PC-3 (cell line): ENCODE data around the gene RPL12. TPM values are rescaled to one million over a fixed set of nuclear protein-coding genes. Genes with fewer than 3 reads are reported as not detected.

Source experiments
- ATAC-seq: fragments of 200-7000 bp; cut with Tn5 transposase; 2 replicates; pipeline ENCODE4 v1.9.1; 2020; ENCODE audit warnings: mild to moderate bottlenecking, moderate library complexity
- BruUV-seq: library from RNA; stranded (reverse); fragments of 400-500 nt; replicated peaks from 2 replicates; lab custom pipeline; 2021; lab: Mats Ljungman, UMichigan
- CTCF ChIA-PET: fragments of 300-600 bp; sonication (Branson Sonifier 250); formaldehyde crosslinking; loops from one replicate; lab custom pipeline; 2022; ENCODE audit warnings: antibody characterized with exemption; lab: Charles Lee
- POLR2A ChIA-PET: fragments of 300-600 bp; sonication (Branson Sonifier 250); formaldehyde crosslinking; loops from one replicate; lab custom pipeline; 2022; ENCODE audit warnings: antibody characterized with exemption; ENCODE audit not compliant: unreplicated experiment; lab: Charles Lee
- DNase-seq: peaks from one replicate; pipeline ENCODE4 v3.0.0-alpha.2; 2015
- H2AFZ ChIP-seq: fragments of 300-600 bp; sonication (generic); 2 replicates; pipeline ENCODE4 v1.6.0; 2016; ENCODE audit warnings: antibody characterized with exemption, low read length
- H3F3A ChIP-seq: fragments of 300-600 bp; sonication (generic); one replicate; pipeline ENCODE4 v1.6.0; 2017; ENCODE audit warnings: antibody characterized with exemption, low read length, control low read depth, mild to moderate bottlenecking; ENCODE audit not compliant: unreplicated experiment
- H3K27ac ChIP-seq: fragments of 300-600 bp; sonication (generic); 2 replicates; pipeline ENCODE4 v1.5.1; 2016; ENCODE audit warnings: mild to moderate bottlenecking, low read length
- H3K27me3 ChIP-seq: fragments of 300-600 bp; sonication (generic); 2 replicates; pipeline ENCODE4 v1.6.1; 2016; ENCODE audit warnings: low read length, mixed read lengths
- H3K36me3 ChIP-seq: fragments of 300-600 bp; sonication (generic); 2 replicates; pipeline ENCODE4 v1.6.1; 2016; ENCODE audit warnings: low read depth, mixed run types, low read length, mixed read lengths
- H3K4me1 ChIP-seq: fragments of 300-600 bp; sonication (generic); 2 replicates; pipeline ENCODE4 v1.5.1; 2016; ENCODE audit warnings: low read length; ENCODE audit not compliant: insufficient read depth
- H3K4me2 ChIP-seq: fragments of 300-600 bp; sonication (generic); 2 replicates; pipeline ENCODE4 v1.6.0; 2016; ENCODE audit warnings: low read length
- H3K4me3 ChIP-seq: fragments of 300-600 bp; sonication (generic); 2 replicates; pipeline ENCODE4 v1.5.1; 2016; ENCODE audit warnings: mild to moderate bottlenecking, low read length, mixed read lengths
- H3K79me2 ChIP-seq: fragments of 300-600 bp; sonication (generic); 2 replicates; pipeline ENCODE4 v1.6.1; 2017; ENCODE audit warnings: low read length, mixed read lengths
- H3K9ac ChIP-seq: fragments of 300-600 bp; sonication (generic); 2 replicates; pipeline ENCODE4 v1.6.0; 2016; ENCODE audit warnings: mild to moderate bottlenecking, low read length
- H3K9me2 ChIP-seq: fragments of 300-600 bp; sonication (generic); replicated peaks from 2 replicates; pipeline ENCODE4 v1.6.1; 2016; ENCODE audit warnings: mixed run types, low read length, mixed read lengths
- H3K9me3 ChIP-seq: fragments of 300-600 bp; sonication (generic); 2 replicates; pipeline ENCODE4 v1.6.1; 2016; ENCODE audit warnings: low read length, mixed read lengths
- H4K20me1 ChIP-seq: fragments of 300-600 bp; sonication (generic); 2 replicates; pipeline ENCODE4 v1.6.1; 2016; ENCODE audit warnings: low read length, mixed read lengths
- EZH2 ChIP-seq: fragments of 300-600 bp; sonication (generic); IDR thresholded peaks from one replicate; pipeline ENCODE4 v1.6.1; 2017; ENCODE audit warnings: antibody characterized with exemption, mild to moderate bottlenecking, low read length; ENCODE audit not compliant: unreplicated experiment
- EZH2phosphoT487 ChIP-seq: fragments of 300-600 bp; sonication (generic); IDR thresholded peaks from 2 replicates; pipeline ENCODE4 v1.6.1; 2018; ENCODE audit warnings: mild to moderate bottlenecking, antibody characterized with exemption, low read length, borderline replicate concordance
- intact Hi-C: fragments of 100-400 bp; cut with micrococcal nuclease; formaldehyde crosslinking; loops from 2 replicates; pipeline ENCODE4 v1.9.0; 2023
- total RNA-seq: library from RNA; depleted of rRNA; stranded (reverse); fragments of >200 nt; gene quantifications from 2 replicates; pipeline ENCODE4 v1.2.3, GENCODE V29; 2014
- TF ChIP-seq, protein P1 (sequence below): fragments of 300-600 bp; sonication (generic); conservative IDR thresholded peaks from 2 replicates; pipeline ENCODE4 v1.5.1; 2017; ENCODE audit warnings: antibody characterized with exemption, low read depth, mild to moderate bottlenecking, low read length

RPL12 gene
- total RNA-seq, 1 experiment from 2014 or later: 1,417 TPM

DNA sequence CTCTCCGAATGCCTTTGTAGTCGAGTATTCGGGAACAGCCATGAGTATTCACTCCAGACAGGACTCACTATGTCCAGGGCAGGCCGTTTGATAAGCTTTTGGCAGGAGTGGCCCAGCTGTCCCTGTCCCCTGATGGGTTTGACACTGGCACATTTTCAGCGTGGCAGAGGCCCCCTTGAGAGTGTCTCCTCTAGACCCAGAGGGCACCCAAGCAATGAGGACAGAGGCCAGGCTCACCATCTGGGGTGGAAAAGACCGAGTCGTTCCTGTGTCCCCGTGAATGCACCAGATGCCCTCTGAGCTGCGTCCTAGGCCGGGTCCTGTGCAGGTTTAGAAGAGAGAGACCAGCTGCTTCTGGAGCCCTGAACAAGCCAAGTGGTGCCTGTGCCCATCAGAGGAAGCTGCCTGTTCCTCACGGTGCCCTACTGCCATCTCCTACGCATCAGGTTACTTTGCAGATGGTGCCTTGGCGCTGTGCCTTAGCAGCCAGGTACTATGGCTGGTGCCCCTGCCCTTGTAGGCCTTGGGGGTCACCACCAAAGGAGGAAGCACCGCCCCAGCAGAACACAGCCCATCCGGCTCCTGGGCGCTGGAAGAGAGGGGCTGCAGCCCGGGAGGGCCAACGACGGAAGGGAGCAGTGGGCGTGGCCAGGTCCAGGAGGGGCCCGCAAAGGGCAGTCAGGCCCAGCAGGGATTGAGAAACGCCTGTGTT, 42.5 kb upstream of the RPL12 start:
- no peaks in the 10 kb centered on the region for H3K9me2 ChIP-seq
- no peaks in the 10 kb centered on the region for H3K9me3 ChIP-seq
- TF ChIP-seq, protein P1, sequence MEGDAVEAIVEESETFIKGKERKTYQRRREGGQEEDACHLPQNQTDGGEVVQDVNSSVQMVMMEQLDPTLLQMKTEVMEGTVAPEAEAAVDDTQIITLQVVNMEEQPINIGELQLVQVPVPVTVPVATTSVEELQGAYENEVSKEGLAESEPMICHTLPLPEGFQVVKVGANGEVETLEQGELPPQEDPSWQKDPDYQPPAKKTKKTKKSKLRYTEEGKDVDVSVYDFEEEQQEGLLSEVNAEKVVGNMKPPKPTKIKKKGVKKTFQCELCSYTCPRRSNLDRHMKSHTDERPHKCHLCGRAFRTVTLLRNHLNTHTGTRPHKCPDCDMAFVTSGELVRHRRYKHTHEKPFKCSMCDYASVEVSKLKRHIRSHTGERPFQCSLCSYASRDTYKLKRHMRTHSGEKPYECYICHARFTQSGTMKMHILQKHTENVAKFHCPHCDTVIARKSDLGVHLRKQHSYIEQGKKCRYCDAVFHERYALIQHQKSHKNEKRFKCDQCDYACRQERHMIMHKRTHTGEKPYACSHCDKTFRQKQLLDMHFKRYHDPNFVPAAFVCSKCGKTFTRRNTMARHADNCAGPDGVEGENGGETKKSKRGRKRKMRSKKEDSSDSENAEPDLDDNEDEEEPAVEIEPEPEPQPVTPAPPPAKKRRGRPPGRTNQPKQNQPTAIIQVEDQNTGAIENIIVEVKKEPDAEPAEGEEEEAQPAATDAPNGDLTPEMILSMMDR: no peak
- TF ChIP-seq EZH2: no peak
- TF ChIP-seq EZH2phosphoT487: no peak
- no peak overlapping the region for H3K27ac ChIP-seq
- H3K9ac ChIP-seq: no peak overlapping the region
- no peak overlapping the region for H2AFZ ChIP-seq
- ChIA-PET CTCF (no interaction called here), POLR2A (no interaction called here)
- no peak for DNase-seq
- H3F3A ChIP-seq: no peaks in the 10 kb centered on the region
- intact Hi-C loops: no loop called here
- peaks cover 19% of the 10 kb centered on the region for H3K4me1 ChIP-seq
- no peaks in the 10 kb centered on the region for H3K27me3 ChIP-seq
- H3K36me3 ChIP-seq: no peaks in the 10 kb centered on the region; the same call in 1 of the 2 replicates
- no peak for ATAC-seq
- no peaks in the 10 kb centered on the region for H3K79me2 ChIP-seq
- no peak overlapping the region for H3K4me2 ChIP-seq
- no peak overlapping the region for H3K4me3 ChIP-seq
- H4K20me1 ChIP-seq: no peaks in the 10 kb centered on the region
- BruUV-seq: no TSS peak

DNA sequence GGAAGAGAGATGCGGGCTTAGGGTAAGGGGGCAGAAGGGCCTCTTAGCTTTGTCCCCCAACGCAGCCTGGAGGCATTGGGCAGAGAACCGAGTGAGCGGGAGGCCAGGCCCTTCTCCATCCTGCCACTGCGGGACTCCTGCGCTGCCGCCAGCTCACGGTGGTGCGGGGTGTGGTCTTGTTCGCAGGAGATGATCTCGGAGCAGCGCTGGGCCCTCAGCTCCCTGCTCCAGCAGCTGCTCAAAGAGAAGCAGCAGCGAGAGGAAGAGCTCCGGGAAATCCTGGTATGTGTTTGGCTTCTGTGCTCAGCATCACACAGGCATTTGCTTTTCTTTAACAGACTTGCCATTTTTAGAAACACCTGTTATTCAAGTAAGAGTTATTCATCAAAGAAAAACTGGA, 41.4 kb upstream of the RPL12 start:
- DNase-seq (no peak), ATAC-seq (no peak)
- Histone ChIP-seq H3K4me2 (no peak overlapping the region), H3K27ac (no peak overlapping the region), H2AFZ (no peak overlapping the region), H3K4me3 (no peak overlapping the region), H3K4me1 (peaks cover 10% of the 10 kb centered on the region), H3K27me3 (no peaks in the 10 kb centered on the region), H3K79me2 (no peaks in the 10 kb centered on the region), H4K20me1 (no peaks in the 10 kb centered on the region), H3K9me3 (no peaks in the 10 kb centered on the region), H3K9ac (no peak overlapping the region), H3F3A (no peaks in the 10 kb centered on the region), H3K9me2 (no peaks in the 10 kb centered on the region), H3K36me3 (no peaks in the 10 kb centered on the region; the same call in 1 of the 2 replicates)
- ChIA-PET CTCF (no interaction called here), POLR2A (interaction anchor here (0.6 kb wide), 1 partner anchor 160 kb away, joined by 8 read pairs; no protein-coding TSS in a partner anchor)
- no TSS peak for BruUV-seq
- no peak for TF ChIP-seq EZH2
- no peak for TF ChIP-seq EZH2phosphoT487
- TF ChIP-seq, protein P1: no peak
- intact Hi-C loops: no loop called here

DNA sequence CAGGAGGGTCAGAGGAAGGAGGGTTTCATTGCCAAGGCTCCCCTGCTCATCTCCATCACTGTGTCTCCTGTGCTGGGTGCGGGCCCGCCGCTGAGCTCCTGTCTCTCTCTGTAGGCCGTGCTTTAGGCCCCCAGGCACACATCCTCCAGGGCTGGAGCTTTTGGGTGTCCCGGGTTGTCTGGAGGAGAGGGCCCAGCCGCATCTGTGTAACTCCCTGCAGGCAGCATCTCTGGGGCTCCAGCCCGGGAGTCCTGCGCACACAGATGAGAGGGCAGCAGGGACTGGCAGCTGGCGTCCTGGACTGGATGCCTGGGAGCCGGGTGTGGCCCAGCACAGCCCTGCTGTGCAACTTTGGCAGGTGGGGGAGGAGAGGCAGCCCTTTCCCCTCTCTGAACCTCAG, 40.3 kb upstream of the RPL12 start:
- no peaks in the 10 kb centered on the region for H3K9me2 ChIP-seq
- no peaks in the 10 kb centered on the region; the same call in 1 of the 2 replicates for H3K36me3 ChIP-seq
- no peak overlapping the region for H3K4me3 ChIP-seq
- CTCF ChIA-PET: no interaction called here
- no peaks in the 10 kb centered on the region for H4K20me1 ChIP-seq
- H3K9me3 ChIP-seq: no peaks in the 10 kb centered on the region
- DNase-seq: no peak
- H3K4me1 ChIP-seq: peaks cover 10% of the 10 kb centered on the region
- intact Hi-C loops: no loop called here
- H3K79me2 ChIP-seq: no peaks in the 10 kb centered on the region
- H3K27me3 ChIP-seq: no peaks in the 10 kb centered on the region
- TF ChIP-seq EZH2phosphoT487 (no peak), EZH2 (no peak)
- TF ChIP-seq, protein P1: no peak
- no peaks in the 10 kb centered on the region for H3F3A ChIP-seq
- POLR2A ChIA-PET: no interaction called here
- no peak for ATAC-seq
- H3K9ac ChIP-seq: no peak overlapping the region
- no TSS peak for BruUV-seq
- no peak overlapping the region for H3K4me2 ChIP-seq
- H3K27ac ChIP-seq: no peak overlapping the region
- H2AFZ ChIP-seq: no peak overlapping the region
